H1 (cell line): ENCODE data around the gene MBP.

Experiments used
- CTCF ChIP-seq, 3 experiments: IDR thresholded peaks; 1 replicate in 2 of 3; 2 replicates in 1 of 3; pipeline versions ENCODE4 v1.5.1 to v1.6.1; 2011; ENCODE audit warnings: low read length in 3 of 3, mild to moderate bottlenecking in 3 of 3, inconsistent platforms in 2 of 3, low read depth in 1 of 3, moderate library complexity in 1 of 3; ENCODE audit not compliant: insufficient read depth in 1 of 3; ENCODE audit errors: control extremely low read depth in 1 of 3
- EP300 ChIP-seq, 2 experiments: IDR thresholded peaks; 1 replicate in 1 of 2; 2 replicates in 1 of 2; pipeline ENCODE4 v1.6.1; 2011 to 2012; ENCODE audit warnings: low read depth in 2 of 2, low read length in 2 of 2, mild to moderate bottlenecking in 2 of 2, borderline replicate concordance in 1 of 2, inconsistent platforms in 1 of 2, moderate library complexity in 1 of 2
- GABPA ChIP-seq: IDR thresholded peaks from 2 replicates; pipeline ENCODE4 v1.6.1; 2011; ENCODE audit warnings: mild to moderate bottlenecking, low read length, moderate library complexity, borderline replicate concordance; ENCODE audit not compliant: insufficient read depth
- KDM5A ChIP-seq: fragments of 200-600 bp; IDR thresholded peaks from 2 replicates; pipeline ENCODE4 v1.7.1; 2012; ENCODE audit warnings: mild to moderate bottlenecking, low read length, inconsistent platforms, mixed read lengths
- POLR2A ChIP-seq, 2 experiments: IDR thresholded peaks; 1 replicate in 1 of 2; 2 replicates in 1 of 2; pipeline ENCODE4 v1.6.1; 2011; ENCODE audit warnings: low read depth in 2 of 2, low read length in 2 of 2, mild to moderate bottlenecking in 2 of 2; ENCODE audit errors: control extremely low read depth in 1 of 2
- POLR2AphosphoS5 ChIP-seq: IDR thresholded peaks from 2 replicates; pipeline ENCODE4 v1.6.1; 2011; ENCODE audit warnings: low read depth, low read length
- RAD21 ChIP-seq, 2 experiments: IDR thresholded peaks in 1 of 2; conservative IDR thresholded peaks in 1 of 2; 2 replicates each; pipeline ENCODE4 v1.6.1; 2011; ENCODE audit warnings: low read depth in 2 of 2, low read length in 2 of 2, improper control_type of control experiment in 1 of 2, inconsistent platforms in 1 of 2, mild to moderate bottlenecking in 1 of 2, moderate library complexity in 1 of 2
- SUZ12 ChIP-seq: fragments of 200-600 bp; sonication (generic); IDR thresholded peaks from 2 replicates; pipeline ENCODE4 v1.6.1; 2012; ENCODE audit warnings: mild to moderate bottlenecking, inconsistent platforms, low read length, moderate library complexity, mixed read lengths
- TBP ChIP-seq: IDR thresholded peaks from 2 replicates; pipeline ENCODE4 v1.6.1; 2011; ENCODE audit warnings: low read depth, low read length, improper control_type of control experiment

- TF ChIP-seq GABPA: no peak
- TF ChIP-seq EP300 (IDR thresholded peaks at IDR 0.05; ENCODE audit: borderline replicate concordance in 1 of 2, low read depth in 2 of 2, low read length in 2 of 2): no peak
- TF ChIP-seq CTCF (IDR thresholded peaks at IDR 0.05; ENCODE audit: control extremely low read depth in 1 of 3, insufficient read depth in 1 of 3, low read depth in 1 of 3, low read length in 3 of 3): no peak
- TF ChIP-seq RAD21 (IDR thresholded peaks at IDR 0.05 in 1 of 2, conservative IDR thresholded peaks at IDR 0.05 in 1 of 2; ENCODE audit: low read depth in 2 of 2, low read length in 2 of 2): no peak
- TF ChIP-seq POLR2AphosphoS5: no peak
- TF ChIP-seq POLR2A (IDR thresholded peaks at IDR 0.05; ENCODE audit: control extremely low read depth in 1 of 2, low read depth in 2 of 2, low read length in 2 of 2): no peak
- no peak for TF ChIP-seq SUZ12
- no peak for TF ChIP-seq TBP
- no peak for TF ChIP-seq KDM5A
Measured at GRCh38 chr18:77113361-77114151, 19.0 kb downstream of the MBP start.
